Testis (tissue), 3 donors: ENCODE measurements around the gene E2F3. TPM values are rescaled to one million over a fixed set of nuclear protein-coding genes. Genes with fewer than 3 reads are reported as not detected.

ENCODE experiments used
- DNase-seq: peaks from one replicate; pipeline ENCODE4 v3.0.0-alpha.2; 2019
- H3K27ac ChIP-seq, 2 donors: fragments of 200-600 bp; sonication (generic); one replicate each; pipeline ENCODE4 v1.5.1; 2019
- H3K27me3 ChIP-seq: fragments of 200-600 bp; sonication (generic); one replicate; pipeline ENCODE4 v1.5.1; 2019
- H3K36me3 ChIP-seq: fragments of 200-600 bp; sonication (generic); one replicate; pipeline ENCODE4 v1.5.1; 2017; ENCODE audit warnings: low read depth; ENCODE audit errors: missing control alignments
- H3K4me1 ChIP-seq: fragments of 200-600 bp; sonication (generic); one replicate; pipeline ENCODE4 v1.5.1; 2019
- H3K4me3 ChIP-seq, 2 donors: fragments of 200-600 bp; sonication (generic); one replicate each; pipeline ENCODE4 v1.5.1; 2017 to 2019
- H3K9me3 ChIP-seq: fragments of 200-600 bp; sonication (generic); one replicate; pipeline ENCODE4 v1.5.1; 2017
- POLR2A ChIP-seq: fragments of 450-650 bp; IDR thresholded peaks from one replicate; pipeline ENCODE4 v1.6.1; 2017; ENCODE audit warnings: antibody characterized with exemption, mild to moderate bottlenecking, moderate library complexity
- WGBS, 2 donors: methylation state at CpG; one replicate each; pipeline ENCODE4 v1.1.5; 2018; 5-methylcytosine and 5-hydroxymethylcytosine counted together
- intact Hi-C: fragments of 100-400 bp; cut with DNase I; formaldehyde crosslinking; loops from one replicate; pipeline ENCODE4 v1.15.1; 2023; ENCODE audit warnings: low total_unique reads
- polyA plus RNA-seq: library from polyadenylated mRNA; stranded (reverse); fragments of 350-450 nt; fragmentation: Illumina TruSeq; extraction: RNeasy Lipid Tissue Mini Kit (QIAGEN cat#74804); gene quantifications from one replicate; pipeline ENCODE4 v1.2.3, GENCODE V29; 2014; ENCODE audit warnings: low read depth, low replicate concordance; ENCODE audit not compliant: insufficient read depth
- small RNA-seq, 2 donors: library from RNA; depleted of rRNA; stranded (forward); fragments of <200 nt; gene quantifications; one replicate each; pipeline ENCODE3, GENCODE V24; 2016
- total RNA-seq, 2 donors: library from RNA; depleted of rRNA; stranded (reverse); fragments of >200 nt; gene quantifications; one replicate each; pipeline ENCODE4 v1.2.3, GENCODE V29; 2016
- TF ChIP-seq, protein P1 (sequence below), 3 experiments: fragments of 450-650 bp in 2 of 3; fragments of 200-600 bp in 1 of 3; sonication (generic) in 1 of 3; IDR thresholded peaks; one replicate each; pipeline ENCODE4 v1.5.1; 2016 to 2019; ENCODE audit warnings: antibody characterized with exemption in 3 of 3, mild to moderate bottlenecking in 2 of 3, moderate library complexity in 1 of 3

The E2F3 gene
- total and polyA plus RNA-seq, 3 donors from 2014 or later, result 7.4 to 8.7 (median 8.0) TPM

DNA sequence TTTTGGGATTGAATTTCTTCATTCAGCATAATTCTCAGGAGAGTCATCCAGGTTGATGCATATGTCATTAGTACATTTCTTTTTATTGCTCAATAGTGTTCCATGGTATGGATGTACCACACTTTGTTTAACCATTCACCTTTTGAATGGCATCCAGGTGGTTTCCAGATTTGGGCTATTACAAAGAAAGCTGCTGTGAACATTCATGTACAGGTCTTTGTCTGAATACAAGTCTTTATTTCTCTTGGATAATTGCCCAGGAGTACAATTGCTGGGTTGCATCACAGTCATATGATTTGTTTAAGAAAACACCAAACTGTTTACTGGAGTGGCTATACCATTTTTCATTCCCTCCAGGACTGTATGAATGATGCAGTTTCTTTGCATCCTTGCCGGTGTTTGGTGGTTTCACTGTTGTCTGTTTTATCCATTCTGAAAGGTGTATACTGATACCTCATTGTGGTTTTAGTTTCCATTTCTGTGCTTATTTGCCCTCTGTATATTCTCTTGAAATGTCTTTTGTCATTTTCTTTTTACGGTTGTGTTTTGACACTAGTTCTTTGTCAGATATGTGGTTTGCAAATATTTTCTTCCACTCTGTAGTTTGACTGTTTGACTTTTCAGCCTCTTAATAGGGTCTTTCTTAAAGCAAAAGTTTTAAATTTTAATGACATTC is 141.4 kb downstream of the E2F3 start:
- TF ChIP-seq, protein P1, sequence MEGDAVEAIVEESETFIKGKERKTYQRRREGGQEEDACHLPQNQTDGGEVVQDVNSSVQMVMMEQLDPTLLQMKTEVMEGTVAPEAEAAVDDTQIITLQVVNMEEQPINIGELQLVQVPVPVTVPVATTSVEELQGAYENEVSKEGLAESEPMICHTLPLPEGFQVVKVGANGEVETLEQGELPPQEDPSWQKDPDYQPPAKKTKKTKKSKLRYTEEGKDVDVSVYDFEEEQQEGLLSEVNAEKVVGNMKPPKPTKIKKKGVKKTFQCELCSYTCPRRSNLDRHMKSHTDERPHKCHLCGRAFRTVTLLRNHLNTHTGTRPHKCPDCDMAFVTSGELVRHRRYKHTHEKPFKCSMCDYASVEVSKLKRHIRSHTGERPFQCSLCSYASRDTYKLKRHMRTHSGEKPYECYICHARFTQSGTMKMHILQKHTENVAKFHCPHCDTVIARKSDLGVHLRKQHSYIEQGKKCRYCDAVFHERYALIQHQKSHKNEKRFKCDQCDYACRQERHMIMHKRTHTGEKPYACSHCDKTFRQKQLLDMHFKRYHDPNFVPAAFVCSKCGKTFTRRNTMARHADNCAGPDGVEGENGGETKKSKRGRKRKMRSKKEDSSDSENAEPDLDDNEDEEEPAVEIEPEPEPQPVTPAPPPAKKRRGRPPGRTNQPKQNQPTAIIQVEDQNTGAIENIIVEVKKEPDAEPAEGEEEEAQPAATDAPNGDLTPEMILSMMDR (IDR thresholded peaks at IDR 0.05), result no peak
- TF ChIP-seq POLR2A, result no peak
- Histone ChIP-seq H3K9me3 (no peaks in the 10 kb centered on the region), H3K27me3 (no peaks in the 10 kb centered on the region), H3K4me1 (peaks cover 5% of the 10 kb centered on the region), H3K36me3 (no peaks in the 10 kb centered on the region), H3K4me3 (no peak overlapping the region), H3K27ac (no peak overlapping the region)
- DNase-seq, result no peak
- intact Hi-C loops, result no loop called here
- 81 to 91% methylated on average over 2 of the region's 2 CpGs for WGBS, 2 donors

Small RNA genes within 50 kb of the gene (small RNA-seq; reads per million reads assigned to genes)
- gene RF00019, result 0 reads per million in 2 donors
- 0 reads per million in 2 donors for gene RNU6-141P

Other genes with a start within 250 kb of the E2F3 start
- gene MBOAT1, start 189.4 kb upstream of the E2F3 start, total RNA-seq, result 1 to 10 TPM; 4.1 to 5.3 TPM
- gene MBOAT1, start 189.4 kb upstream of the E2F3 start, polyA plus RNA-seq, result 4.5 TPM
- gene CDKAL1, start 132.6 kb downstream of the E2F3 start, total RNA-seq, result 10 to 100 TPM; 16.1 to 18.5 TPM
- 11.1 TPM for gene CDKAL1, start 132.6 kb downstream of the E2F3 start, polyA plus RNA-seq